ENCODE measurements around the gene CCR7. TPM values are rescaled to one million over a fixed set of nuclear protein-coding genes. Genes with fewer than 3 reads are reported as not detected.
A peak's percentile ranks its signal among the peaks of the same experiment; 100 is the strongest.

The CCR7 gene
- total and polyA plus RNA-seq, 2 of the 13 experiments (the other 11 are each of a cell fraction or from before 2014, with no cell fraction given): 0.04 to 0.53 TPM

GRCh38 chr17:40542558-40543411, 22.5 kb downstream of the CCR7 start (continued):
- TF ChIP-seq MTF1 (CRISPR knock-in tag; IDR thresholded peaks at IDR 0.05) (no peak), ZNF547 (CRISPR knock-in tag; IDR thresholded peaks at IDR 0.05) (no peak), HOXA5 (CRISPR knock-in tag; IDR thresholded peaks at IDR 0.05) (no peak), SP140L (CRISPR knock-in tag; IDR thresholded peaks at IDR 0.05; ENCODE audit: borderline replicate concordance) (no peak), ZNF136 (CRISPR knock-in tag; IDR thresholded peaks at IDR 0.05; ENCODE audit: low read depth) (no peak), ZNF776 (CRISPR knock-in tag; IDR thresholded peaks at IDR 0.05) (no peak), RFX3 (CRISPR knock-in tag; IDR thresholded peaks at IDR 0.05) (peak; percentile 88), PATZ1 (CRISPR knock-in tag; IDR thresholded peaks at IDR 0.05) (peak; percentile 66), ATRX (CRISPR knock-in tag; IDR thresholded peaks at IDR 0.05; ENCODE audit: borderline replicate concordance) (no peak), ZNF260 (CRISPR knock-in tag; IDR thresholded peaks at IDR 0.05; ENCODE audit: borderline replicate concordance, low read depth) (no peak), ZSCAN25 (CRISPR knock-in tag; IDR thresholded peaks at IDR 0.05) (peak; percentile 63; the same call in 1 of the 2 replicates), AGO1 (IDR thresholded peaks at IDR 0.05; ENCODE audit: low read depth, low read length, poor library complexity, severe bottlenecking) (no peak), ZKSCAN1 (IDR thresholded peaks at IDR 0.05; ENCODE audit: low read length) (no peak), ZNF790 (CRISPR knock-in tag; IDR thresholded peaks at IDR 0.05; ENCODE audit: borderline replicate concordance) (no peak), DMAP1 (CRISPR knock-in tag; IDR thresholded peaks at IDR 0.05) (no peak), ZBTB3 (CRISPR knock-in tag; IDR thresholded peaks at IDR 0.05; ENCODE audit: borderline replicate concordance, low read depth) (no peak), ZNF710 (CRISPR knock-in tag; IDR thresholded peaks at IDR 0.05; ENCODE audit: borderline replicate concordance) (no peak)
- TF ChIP-seq, protein P1, sequence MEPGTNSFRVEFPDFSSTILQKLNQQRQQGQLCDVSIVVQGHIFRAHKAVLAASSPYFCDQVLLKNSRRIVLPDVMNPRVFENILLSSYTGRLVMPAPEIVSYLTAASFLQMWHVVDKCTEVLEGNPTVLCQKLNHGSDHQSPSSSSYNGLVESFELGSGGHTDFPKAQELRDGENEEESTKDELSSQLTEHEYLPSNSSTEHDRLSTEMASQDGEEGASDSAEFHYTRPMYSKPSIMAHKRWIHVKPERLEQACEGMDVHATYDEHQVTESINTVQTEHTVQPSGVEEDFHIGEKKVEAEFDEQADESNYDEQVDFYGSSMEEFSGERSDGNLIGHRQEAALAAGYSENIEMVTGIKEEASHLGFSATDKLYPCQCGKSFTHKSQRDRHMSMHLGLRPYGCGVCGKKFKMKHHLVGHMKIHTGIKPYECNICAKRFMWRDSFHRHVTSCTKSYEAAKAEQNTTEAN (CRISPR knock-in tag; conservative IDR thresholded peaks at IDR 0.05): no peak
- TF ChIP-seq, protein P2, sequence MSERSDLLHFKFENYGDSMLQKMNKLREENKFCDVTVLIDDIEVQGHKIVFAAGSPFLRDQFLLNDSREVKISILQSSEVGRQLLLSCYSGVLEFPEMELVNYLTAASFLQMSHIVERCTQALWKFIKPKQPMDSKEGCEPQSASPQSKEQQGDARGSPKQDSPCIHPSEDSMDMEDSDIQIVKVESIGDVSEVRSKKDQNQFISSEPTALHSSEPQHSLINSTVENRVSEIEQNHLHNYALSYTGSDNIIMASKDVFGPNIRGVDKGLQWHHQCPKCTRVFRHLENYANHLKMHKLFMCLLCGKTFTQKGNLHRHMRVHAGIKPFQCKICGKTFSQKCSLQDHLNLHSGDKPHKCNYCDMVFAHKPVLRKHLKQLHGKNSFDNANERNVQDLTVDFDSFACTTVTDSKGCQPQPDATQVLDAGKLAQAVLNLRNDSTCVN (CRISPR knock-in tag; IDR thresholded peaks at IDR 0.05; ENCODE audit: borderline replicate concordance): peak; percentile 52; the same call in 1 of the 2 replicates
- TF ChIP-seq, protein P3, sequence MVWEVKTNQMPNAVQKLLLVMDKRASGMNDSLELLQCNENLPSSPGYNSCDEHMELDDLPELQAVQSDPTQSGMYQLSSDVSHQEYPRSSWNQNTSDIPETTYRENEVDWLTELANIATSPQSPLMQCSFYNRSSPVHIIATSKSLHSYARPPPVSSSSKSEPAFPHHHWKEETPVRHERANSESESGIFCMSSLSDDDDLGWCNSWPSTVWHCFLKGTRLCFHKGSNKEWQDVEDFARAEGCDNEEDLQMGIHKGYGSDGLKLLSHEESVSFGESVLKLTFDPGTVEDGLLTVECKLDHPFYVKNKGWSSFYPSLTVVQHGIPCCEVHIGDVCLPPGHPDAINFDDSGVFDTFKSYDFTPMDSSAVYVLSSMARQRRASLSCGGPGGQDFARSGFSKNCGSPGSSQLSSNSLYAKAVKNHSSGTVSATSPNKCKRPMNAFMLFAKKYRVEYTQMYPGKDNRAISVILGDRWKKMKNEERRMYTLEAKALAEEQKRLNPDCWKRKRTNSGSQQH (CRISPR knock-in tag; IDR thresholded peaks at IDR 0.05; ENCODE audit: low read depth): no peak
